ENCODE data around the gene HECTD1.
"Not testable (repeated sequence)": the region's sequence is repeated elsewhere in the genome, so short reads cannot be mapped to it uniquely, and the experiment has no call there.

Gene HECTD1

DNA sequence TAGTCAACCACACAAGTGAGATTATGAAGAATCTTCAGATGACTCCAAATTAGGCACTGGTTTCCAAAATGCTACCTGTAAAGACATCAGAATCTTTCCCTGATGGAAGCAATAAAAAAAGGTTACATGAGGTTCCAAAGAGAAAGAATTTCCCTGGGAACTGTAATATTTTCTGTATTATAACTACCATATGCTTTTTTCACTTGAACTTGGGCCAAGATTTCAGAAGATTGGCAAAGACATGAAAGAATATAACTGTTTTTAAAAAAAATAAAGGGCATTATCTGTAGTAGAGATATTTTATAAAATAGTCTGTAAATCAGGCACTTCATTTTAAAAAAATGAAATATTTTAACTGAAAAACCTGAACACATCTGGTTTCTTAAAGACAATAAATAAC lies 12.9 kb downstream of the HECTD1 start:
- DNase-seq (no peak), ATAC-seq (no peak)

DNA sequence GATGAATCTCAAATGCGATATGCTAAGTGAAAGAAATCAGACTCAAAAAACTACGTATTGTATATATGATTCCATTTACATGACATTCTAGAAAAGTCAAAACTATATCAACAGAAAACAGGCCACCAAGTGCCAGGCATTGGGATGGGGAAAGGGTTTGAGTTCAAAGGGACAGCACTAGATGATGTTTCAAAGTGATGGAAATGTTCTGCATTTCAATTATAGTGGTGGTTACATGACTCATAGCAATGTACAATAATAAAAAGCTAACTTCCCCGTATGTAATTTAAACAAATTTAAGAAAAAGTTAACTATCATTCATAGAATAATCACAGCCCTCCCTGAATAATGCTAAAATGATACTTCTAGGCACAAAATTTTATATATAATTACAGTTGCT lies 13.5 kb downstream of the HECTD1 start:
- ATAC-seq (peak; percentile 85), DNase-seq (no peak)

DNA sequence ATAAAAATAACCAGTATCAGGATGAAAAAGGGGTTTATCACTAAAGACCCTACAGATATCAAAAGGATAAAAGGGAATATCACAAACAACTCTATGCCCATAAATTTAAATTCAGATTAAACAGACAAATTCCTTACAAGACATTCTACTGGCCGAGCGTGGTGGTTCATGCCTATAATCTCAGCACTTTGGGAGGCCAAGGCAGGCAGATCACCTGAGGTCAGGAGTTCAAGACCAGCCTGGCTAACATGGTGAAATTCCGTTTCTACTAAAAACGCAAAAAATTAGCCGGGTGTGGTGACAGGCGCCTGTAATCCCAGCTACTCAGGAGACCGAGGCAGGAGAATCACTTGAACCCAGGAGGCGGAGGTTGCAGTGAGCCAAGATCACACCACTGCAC lies 15.0 kb downstream of the HECTD1 start:
- not testable (repeated sequence) for ATAC-seq, DNase-seq

DNA sequence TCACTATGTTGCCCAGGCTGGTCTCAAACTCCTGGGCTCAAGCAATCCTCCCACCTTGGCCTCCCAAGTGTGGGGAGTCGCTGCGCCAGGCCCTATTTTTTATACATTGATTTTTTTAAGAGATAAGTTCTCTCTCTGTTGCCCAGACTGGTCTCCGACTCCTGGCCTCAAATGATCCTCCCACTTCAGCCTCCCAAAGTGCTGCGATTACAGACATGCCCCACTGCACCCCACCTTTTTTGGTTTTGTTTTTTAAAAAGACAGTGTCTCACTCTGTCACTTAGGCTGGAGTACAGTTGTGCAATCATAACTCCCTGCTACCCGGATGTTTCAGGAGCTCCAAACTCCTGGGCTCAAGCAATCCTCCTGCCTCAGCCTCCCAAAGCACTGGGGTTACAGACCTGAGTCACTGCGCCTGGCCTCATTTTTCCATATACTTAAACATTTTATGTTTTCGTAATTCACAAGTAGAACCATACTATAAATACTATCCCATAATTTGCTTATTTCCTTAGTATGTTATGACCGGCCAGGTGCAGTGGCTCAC lies 16.8 kb downstream of the HECTD1 start:
- ATAC-seq (no peak), DNase-seq (no peak)

DNA sequence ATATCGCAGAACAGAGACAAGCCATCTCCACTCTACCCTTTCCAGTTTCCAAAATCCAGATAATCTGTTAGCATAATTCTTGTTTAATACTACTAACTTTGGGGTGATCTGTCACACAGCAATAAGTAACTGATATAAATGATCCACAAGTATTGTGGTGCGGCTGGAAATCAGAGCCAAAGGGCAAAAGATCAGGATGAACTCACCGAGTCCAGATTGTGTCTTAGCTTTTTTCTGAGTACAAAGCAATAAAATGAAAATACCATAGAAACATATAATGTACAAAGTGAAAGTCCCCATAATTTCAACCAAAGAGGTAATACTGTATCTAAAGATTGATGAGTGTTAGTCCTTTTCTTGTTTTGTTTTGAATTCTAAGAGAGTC lies 17.4 kb downstream of the HECTD1 start:
- ATAC-seq, result no peak
- DNase-seq, result no peak

DNA sequence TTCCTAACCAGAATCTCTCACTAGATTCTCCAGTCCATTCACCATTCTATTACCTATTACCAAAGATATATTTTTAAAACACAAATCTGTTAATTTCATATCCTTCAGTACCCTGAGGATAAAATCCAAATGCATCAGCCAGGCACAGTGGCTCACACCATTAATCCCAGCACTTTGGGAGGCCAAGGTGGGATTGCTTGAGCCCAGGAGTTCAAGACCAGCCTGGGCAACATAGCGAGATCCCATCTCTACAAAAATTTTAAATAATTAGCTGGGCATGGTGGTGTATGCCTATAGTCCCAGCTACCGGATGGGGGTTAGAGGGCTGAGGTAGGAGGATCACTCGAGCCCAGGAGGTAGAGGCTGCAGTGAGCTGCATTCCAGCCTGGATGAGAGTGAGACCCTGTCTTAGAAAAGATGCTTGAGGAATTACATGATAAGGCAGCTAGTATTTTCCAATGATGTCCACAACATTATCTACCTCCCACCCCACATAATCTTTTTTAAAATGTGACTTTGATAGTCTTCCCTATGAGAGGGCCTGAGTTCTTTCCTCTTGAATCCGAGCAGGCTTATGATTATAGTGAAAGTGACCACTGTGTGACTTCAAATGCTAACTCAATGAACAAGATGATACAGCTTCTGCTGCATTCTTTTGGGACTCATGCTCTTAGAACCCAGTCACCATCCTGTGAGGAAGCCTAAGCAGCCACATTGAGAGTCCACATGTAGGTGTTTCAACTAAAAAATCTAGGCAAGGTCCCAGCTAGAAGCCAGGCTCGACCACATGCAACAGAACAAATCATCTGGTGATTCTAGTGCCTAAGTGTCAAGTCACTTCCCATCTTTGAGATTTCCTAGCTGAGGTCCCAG lies 18.0 kb downstream of the HECTD1 start:
- DNase-seq, result no peak
- ATAC-seq, result no peak

DNA sequence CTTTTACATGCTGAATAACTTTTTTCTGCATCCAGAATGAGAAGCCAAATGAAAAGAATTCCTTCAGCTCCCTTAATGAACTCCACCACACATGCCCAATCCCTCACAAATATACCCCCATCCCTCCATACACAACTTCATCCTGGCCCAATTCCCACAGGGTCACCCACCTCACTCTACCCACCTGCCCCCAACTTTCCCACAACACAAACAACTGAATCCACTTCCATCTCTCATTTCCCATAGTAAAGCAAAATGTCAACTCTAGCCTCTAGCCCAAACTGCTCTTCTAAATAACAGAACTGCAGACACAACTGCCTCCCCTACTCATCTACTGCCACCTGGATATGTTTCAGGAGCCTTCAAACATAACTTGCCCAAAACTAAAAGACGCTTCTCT lies 18.8 kb downstream of the HECTD1 start:
- ATAC-seq (no peak), DNase-seq (no peak)

DNA sequence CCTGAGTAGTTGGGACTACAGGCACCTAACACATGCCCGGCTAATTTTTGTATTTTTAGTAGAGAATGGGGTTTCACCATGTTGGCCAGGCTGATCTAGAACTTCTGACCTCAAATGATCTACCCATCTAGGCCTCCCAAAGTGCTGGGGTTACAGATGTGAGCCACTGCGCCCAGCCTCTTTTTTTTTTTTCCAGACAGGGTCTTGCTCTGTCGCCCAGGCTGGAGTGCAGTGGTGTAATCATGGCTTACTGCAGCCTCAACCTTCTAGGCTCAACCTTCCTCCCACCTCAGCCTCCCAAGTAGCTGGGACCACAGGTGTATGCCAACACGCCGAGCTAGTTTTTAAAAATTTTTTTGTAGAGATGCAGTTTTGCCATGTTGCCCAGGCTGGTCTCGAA lies 25.6 kb downstream of the HECTD1 start:
- not testable (repeated sequence) for ATAC-seq, DNase-seq

DNA sequence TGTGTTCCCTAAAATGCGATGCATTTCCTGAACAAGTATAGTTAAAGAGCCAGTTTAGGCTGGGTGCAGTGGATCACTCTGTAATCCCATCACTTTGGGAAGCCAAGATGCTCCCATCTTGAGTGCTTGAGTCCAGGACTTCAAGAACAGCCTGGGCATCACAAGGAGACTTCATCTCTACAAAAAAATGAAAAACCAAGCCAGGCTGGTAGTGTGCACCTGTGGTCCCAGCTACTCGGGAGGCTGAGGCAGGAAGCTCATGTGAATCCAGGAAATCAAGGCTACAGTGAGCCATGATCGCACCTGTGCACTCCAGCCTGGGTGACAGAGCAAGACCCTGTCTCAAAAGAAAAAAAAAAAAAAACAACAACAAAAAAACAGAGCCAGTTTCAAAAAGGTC lies 26.3 kb downstream of the HECTD1 start:
- no peak for ATAC-seq
- no peak for DNase-seq

DNA sequence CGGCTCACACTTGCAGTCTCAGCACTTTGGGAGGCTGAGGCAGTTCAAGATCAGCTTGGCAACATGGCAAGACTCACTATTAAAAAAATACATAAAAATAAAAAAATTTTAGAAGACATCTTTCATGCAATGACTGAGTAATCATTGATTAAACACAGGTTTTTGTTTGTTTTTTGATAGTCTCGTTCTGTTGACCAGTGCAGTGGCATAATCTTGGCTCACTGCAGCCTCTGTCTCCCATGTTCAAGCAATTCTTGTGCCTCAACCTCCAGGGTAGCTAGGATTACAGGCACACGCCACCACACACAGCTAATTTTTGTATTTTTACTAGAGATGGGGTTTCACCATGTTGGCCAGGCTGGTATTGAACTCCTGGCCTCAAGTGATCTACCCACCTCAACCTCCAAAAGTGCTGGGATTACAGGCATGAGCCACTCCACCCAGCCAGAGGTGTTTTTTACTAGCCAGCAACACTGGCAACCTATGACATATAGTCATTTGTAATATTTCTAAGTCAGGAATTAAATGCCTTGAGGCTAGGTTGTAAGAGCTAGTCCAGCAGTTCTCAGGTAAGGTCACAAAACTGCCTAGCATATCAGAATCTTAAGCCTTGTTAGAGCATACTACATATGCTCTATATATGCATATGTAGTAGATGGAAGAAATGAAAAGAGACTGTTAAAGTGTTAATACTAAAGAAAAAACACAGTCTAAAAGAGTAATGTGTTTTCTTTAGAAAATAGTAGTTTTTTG lies 27.1 kb downstream of the HECTD1 start:
- ATAC-seq (no peak), DNase-seq (no peak)

DNA sequence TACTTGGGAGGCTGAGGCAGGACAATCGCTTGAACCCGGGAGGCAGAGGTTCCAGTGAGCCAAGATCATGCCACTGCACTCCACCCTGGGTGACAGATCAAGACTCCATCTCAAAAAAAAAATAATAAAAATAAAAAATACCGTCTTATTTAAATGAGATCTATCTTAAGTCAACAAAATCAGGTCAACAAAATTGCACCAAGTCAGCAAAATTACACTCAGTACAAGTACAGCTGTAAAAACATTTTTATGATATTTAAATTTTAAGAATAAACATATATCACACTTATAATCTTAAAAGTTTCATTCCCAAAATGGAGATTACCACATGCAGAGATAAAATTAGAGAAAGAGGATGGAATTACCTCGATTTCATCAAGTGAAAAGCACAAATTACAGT lies 33.2 kb downstream of the HECTD1 start:
- DNase-seq (no peak), ATAC-seq (no peak)

DNA sequence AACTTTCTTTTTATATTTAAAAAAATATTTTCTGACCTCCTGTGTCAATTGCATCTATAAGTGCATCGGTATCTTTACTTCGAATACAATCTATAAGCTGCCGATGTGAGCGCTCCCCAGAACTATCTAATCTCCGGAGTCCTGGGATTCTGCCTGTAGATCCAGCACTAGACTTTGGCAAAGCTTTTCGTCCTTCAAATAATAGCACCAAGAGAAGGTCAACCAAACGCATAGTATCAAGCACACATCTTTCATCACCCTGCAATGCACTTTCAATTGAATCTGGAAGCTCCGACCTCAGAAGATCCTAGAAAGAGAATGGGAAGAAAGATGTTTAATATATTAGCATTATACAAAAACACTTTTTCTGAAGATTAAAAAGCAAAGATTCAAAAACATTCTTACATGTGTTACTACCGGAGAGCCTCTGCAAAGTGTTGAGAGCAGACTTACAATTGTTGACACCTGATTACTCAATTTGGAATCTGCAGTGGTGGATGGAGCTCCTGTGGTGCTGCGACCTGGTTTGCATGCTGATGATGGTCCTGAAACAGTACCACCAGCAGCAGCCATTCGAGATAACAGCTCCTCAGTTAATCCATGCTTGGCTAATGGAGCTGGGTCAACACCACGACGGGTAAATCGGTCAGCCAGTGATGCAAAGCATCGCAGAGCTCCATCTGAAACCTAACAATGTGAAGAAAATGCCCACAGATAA lies 34.3 kb downstream of the HECTD1 start:
- no peak for DNase-seq
- no peak for ATAC-seq

DNA sequence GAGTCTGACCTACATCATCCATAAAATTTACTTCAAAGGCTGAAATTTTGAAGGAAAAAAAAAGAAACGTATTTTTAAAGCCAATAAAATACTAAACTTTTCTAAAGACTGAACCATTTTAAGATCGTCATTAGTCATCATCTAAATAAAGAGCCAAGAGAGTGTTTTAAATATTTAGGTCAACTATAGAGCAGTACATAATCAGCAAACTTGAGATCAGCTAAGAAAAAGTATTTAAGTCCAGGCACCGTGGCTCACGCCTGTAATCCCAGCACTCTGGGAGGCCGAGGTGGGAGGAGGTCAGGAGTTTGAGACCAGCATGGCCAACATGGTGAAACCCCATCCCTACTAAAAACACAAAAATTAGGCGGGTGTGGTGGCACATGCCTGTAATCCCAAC lies 35.5 kb downstream of the HECTD1 start:
- DNase-seq, result no peak
- ATAC-seq, result no peak

DNA sequence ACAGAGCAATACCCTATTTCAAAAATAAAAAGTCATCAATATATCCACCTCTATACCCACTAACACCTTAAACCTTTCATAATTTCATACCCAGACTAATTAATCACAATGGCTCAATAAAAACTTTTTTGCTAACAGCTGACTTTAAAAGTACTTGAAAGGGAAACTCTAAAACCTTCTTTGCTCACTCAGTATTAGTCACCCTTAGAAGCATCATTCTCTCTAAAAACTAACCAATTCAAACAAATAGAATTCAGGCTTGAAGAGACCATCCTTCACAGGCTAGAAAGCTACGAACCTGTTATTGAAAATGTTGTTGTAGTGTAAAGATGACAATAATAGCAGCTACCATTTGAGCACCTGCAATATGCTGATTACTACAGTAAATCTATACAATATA lies 37.2 kb downstream of the HECTD1 start:
- ATAC-seq (no peak), DNase-seq (no peak)

DNA sequence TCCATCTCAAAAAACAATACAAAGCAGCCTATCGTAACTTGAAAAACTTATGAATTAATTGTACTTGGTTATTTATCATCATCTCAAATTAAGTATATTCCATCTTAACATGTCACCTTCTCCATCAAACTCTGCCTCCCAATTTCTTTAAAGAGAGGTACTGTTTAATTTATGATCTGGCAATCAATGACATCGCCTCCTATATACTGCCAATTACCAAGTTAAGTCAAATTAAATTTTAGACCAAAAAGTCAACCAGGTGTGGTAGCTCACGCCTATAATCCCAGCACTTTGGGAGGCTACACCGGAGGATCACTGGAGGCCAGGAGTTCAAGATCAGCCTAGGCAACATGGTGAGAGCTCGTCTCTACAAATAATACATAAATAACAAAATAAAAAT lies 37.7 kb downstream of the HECTD1 start:
- ATAC-seq (no peak), DNase-seq (no peak)

DNA sequence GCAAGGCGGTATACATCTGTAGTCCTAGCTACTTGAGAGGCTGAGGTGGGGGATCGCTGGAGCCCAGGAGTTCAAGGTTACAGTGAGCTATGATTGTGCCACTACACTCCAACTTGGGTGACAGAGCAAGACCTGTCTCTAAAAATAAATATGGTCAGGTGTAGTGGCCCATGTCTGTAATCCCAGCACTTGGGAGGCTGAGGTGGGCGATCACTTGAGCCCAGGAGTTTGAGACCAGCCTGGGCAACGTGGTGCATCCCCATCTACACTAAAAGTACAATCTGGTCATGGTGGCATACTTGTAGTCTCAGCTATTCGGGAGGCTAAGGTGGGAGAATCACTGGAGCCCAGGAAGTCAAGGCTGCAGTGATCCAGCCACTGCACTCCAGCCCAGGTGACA lies 40.6 kb downstream of the HECTD1 start:
- ATAC-seq (no peak), DNase-seq (no peak)

DNA sequence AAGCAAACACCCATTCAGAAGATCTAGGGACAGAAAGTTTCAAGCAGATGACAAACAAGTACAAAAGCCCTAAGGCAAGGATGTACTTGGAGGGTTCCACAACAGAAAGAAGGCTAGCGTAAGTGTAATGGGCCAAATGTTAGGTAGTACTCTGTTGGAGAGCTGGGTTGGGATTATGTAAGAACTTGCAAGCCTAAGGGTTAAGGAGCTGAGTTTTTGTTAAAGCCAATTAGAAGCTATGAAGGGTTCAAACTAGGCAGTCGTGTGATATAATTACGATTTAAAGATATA lies 41.4 kb downstream of the HECTD1 start:
- DNase-seq (no peak), ATAC-seq (no peak)

DNA sequence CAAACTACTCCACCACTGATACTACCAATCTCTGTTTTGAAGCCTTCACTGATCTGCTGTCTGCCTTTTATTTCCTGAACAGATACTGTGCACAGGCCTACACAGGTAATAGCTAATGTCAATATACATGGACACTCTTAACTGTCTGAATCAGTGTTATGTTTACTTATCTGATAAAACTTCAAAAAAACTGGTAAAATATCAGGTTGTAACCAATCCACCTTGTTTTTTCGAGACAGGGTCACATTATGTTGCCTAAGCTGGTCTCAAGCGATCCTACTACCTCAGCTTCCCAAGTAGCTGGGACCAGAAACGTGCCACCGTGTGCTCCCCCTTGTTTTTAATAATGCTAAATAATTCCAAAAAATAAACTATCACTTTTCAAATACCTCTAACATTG lies 43.5 kb downstream of the HECTD1 start:
- DNase-seq (no peak), ATAC-seq (no peak)

DNA sequence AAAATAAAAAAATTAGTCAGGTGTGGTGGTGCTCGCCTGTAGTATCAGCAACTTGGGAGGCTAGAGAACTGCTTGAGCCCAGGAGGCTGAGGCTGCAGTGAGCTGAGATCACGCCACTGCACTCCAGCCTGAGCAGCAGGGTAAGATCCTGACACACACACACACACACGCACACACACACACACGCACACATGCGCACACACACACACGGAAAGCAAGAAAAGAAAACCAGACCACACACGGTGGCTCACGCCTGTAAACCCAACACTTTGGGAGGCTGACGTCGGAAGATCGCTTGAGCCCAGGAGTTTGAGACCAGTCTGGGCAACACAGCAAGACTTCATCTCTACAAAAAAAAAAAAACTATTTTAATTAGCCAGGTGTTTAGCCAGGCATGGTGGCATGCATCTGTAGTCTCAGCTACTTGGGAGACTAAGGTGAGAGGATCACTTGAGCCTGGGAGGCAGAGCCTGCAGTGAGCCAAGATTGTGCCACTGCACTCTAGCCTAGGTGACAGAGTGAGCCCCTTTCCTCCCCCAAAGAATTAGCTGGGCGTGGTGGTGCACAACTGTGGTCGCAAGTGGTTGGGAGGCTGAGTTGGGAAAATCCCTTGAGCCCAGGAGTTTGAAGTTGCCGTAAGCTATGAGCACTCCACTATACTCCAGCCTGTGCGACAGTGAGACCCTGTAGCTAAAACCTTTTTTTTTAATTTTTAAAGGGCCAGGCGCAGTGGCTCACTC lies 44.5 kb downstream of the HECTD1 start:
- DNase-seq (no peak), ATAC-seq (no peak)

DNA sequence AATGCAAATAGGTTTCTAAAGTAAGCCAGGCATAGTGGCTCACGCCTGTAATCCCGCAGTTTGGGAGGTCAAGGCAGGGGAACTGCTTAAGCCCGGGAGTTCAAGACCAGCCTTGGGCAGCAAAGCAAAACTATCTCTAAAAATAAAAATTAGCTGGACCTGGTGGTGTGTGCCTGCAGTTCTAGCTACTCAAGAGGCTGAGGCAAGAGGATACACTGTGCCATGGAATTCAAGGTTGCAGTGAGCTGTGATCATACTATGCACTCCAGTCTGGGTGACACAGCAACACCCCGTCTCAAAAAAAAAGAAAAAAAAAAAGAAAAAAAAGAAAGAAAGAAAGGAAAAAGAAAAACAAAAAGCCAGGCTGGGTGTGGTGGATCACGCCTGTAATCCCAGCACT lies 46.3 kb downstream of the HECTD1 start:
- no peak for ATAC-seq
- no peak for DNase-seq

DNA sequence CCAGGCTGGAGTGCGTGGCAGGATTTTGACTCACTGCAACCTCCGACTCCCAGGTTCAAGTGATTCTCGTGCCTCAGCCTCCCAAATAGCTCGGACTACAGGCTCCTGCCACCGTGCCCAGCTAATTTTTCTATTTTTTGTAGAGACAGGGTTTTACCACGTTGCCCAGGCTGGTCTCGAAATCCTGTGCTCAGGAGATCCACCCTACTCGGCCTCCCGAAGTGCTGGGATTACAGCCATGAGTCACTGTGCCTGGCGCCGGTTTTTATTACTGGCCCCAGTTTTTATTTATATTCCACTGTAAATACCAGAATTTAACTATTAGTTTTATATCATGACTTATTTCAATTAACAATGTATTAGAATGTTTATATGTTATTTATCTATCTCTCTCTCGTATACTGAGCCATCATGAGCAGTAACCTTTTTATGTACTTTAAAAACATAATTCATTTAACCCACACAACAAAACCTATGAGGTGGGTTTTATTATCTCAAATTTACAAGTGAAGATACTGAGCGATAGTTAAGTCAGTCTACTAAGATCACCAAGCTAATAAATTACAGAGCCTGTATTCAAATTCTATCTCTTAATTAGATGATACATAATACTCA lies 47.8 kb downstream of the HECTD1 start:
- ATAC-seq, result no peak
- DNase-seq, result no peak

DNA sequence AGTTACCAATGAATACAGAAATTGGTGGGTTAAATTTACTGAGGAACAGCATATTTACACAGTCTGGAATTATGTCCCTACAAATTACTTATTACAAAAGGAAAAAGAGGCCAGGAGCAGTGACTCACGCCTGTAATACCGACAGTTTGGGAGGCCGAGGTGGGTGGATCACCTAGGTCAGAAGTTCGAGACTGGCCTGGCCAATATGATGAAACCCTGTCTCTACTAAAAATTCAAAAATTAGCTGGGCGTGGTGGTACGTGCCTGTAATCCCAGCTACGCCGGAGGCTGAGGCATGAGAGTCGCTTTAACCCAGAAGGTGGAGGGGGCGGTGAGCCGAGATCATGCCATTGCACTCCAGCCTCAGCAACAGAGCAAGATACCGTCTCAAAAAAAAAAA lies 52.6 kb downstream of the HECTD1 start:
- DNase-seq, result no peak

More for the DNA sequence above, 52.6 kb downstream of the HECTD1 start:
- no peak for ATAC-seq

Data from stimulated activated naive CD8-positive, alpha-beta T cell treated with anti-CD3 and anti-CD28 coated beads, Interleukin-15, Interleukin-2, amounts not matched to agents 100 U/mL and 50 U/mL, for 24 hours (primary cell).